H9 (cell line): ENCODE results near the gene MBOAT2. TPM values are rescaled to one million over a fixed set of nuclear protein-coding genes. Genes with fewer than 3 reads are reported as not detected.
A peak's percentile ranks its signal among the peaks of the same experiment; 100 is the strongest.

Experiments used
- DNase-seq: peaks from one replicate; pipeline ENCODE4 v3.0.0-alpha.2; 2017
- H2AFZ ChIP-seq: one replicate; pipeline ENCODE4 v1.6.1; 2013; ENCODE audit warnings: mild to moderate bottlenecking, low read length, control low read depth, moderate library complexity
- H2AK5ac ChIP-seq: 2 replicates; pipeline ENCODE4 v1.6.1; 2013; ENCODE audit warnings: low read length, control low read depth, mixed read lengths; ENCODE audit not compliant: insufficient read length
- H2BK120ac ChIP-seq: one replicate; pipeline ENCODE4 v1.6.1; 2013; ENCODE audit warnings: low read depth, mild to moderate bottlenecking, low read length, control low read depth, inconsistent platforms; ENCODE audit not compliant: poor library complexity, severe bottlenecking
- H2BK12ac ChIP-seq: 2 replicates; pipeline ENCODE4 v1.6.1; 2013; ENCODE audit warnings: low read length, control low read depth, mixed read lengths, low read depth; ENCODE audit not compliant: insufficient read length
- H2BK15ac ChIP-seq: 2 replicates; pipeline ENCODE4 v1.6.1; 2013; ENCODE audit warnings: low read depth, low read length, control low read depth
- H2BK20ac ChIP-seq: one replicate; pipeline ENCODE4 v1.6.1; 2013; ENCODE audit warnings: low read depth, mild to moderate bottlenecking, low read length, control low read depth, inconsistent platforms; ENCODE audit not compliant: poor library complexity, severe bottlenecking
- H2BK5ac ChIP-seq: 2 replicates; pipeline ENCODE4 v1.6.1; 2013; ENCODE audit warnings: low read length, control low read depth, mixed read lengths; ENCODE audit not compliant: insufficient read length
- H3K14ac ChIP-seq: 2 replicates; pipeline ENCODE4 v1.6.1; 2013; ENCODE audit warnings: low read length, control low read depth; ENCODE audit not compliant: insufficient read depth
- H3K18ac ChIP-seq: 2 replicates; pipeline ENCODE4 v1.6.1; 2013; ENCODE audit warnings: low read depth, mild to moderate bottlenecking, mixed read lengths, low read length, control low read depth; ENCODE audit not compliant: insufficient read length
- H3K23ac ChIP-seq: 2 replicates; pipeline ENCODE4 v1.6.1; 2013; ENCODE audit warnings: low read length, control low read depth, mixed read lengths, low read depth; ENCODE audit not compliant: insufficient read length
- H3K23me2 ChIP-seq: 2 replicates; pipeline ENCODE4 v1.6.1; 2013; ENCODE audit warnings: low read depth, mild to moderate bottlenecking, mixed read lengths, low read length, control low read depth; ENCODE audit not compliant: insufficient read length, poor library complexity, severe bottlenecking
- H3K27ac ChIP-seq: 2 replicates; pipeline ENCODE4 v1.5.1; 2013; ENCODE audit warnings: low read length, control low read depth, mixed read lengths, low read depth; ENCODE audit not compliant: insufficient read length
- H3K27me3 ChIP-seq: 2 replicates; pipeline ENCODE4 v1.6.1; 2013; ENCODE audit warnings: low read length, control low read depth, inconsistent platforms; ENCODE audit not compliant: insufficient read depth
- H3K4ac ChIP-seq: 2 replicates; pipeline ENCODE4 v1.6.1; 2013; ENCODE audit warnings: low read depth, mild to moderate bottlenecking, control low read depth, inconsistent platforms, low read length, moderate library complexity
- H3K4me1 ChIP-seq: 2 replicates; pipeline ENCODE4 v1.6.1; 2013; ENCODE audit warnings: low read length, control low read depth, inconsistent platforms; ENCODE audit not compliant: insufficient read depth
- H3K4me2 ChIP-seq: 2 replicates; pipeline ENCODE4 v1.6.1; 2013; ENCODE audit warnings: low read length, control low read depth, mixed read lengths; ENCODE audit not compliant: insufficient read length, insufficient read depth
- H3K56ac ChIP-seq: 2 replicates; pipeline ENCODE4 v1.6.1; 2013; ENCODE audit warnings: low read depth, mild to moderate bottlenecking, mixed read lengths, low read length, control low read depth; ENCODE audit not compliant: insufficient read length
- H3K79me1 ChIP-seq: 2 replicates; pipeline ENCODE4 v1.6.1; 2013; ENCODE audit warnings: low read depth, mild to moderate bottlenecking, moderate library complexity, low read length, control low read depth, inconsistent platforms; ENCODE audit not compliant: insufficient read depth, poor library complexity, severe bottlenecking
- H3K79me2 ChIP-seq: 2 replicates; pipeline ENCODE4 v1.6.1; 2013; ENCODE audit warnings: low read length, control low read depth, inconsistent platforms; ENCODE audit not compliant: insufficient read depth
- H3K9ac ChIP-seq: 2 replicates; pipeline ENCODE4 v1.6.1; 2013; ENCODE audit warnings: low read length, control low read depth, mixed read lengths; ENCODE audit not compliant: insufficient read length; ENCODE audit errors: extremely low read depth
- H3K9me3 ChIP-seq: one replicate; pipeline ENCODE4 v1.6.1; 2013; ENCODE audit warnings: low read depth, low read length, inconsistent platforms; ENCODE audit not compliant: control insufficient read depth
- H3T11ph ChIP-seq: one replicate; pipeline ENCODE4 v1.6.1; 2013; ENCODE audit warnings: mild to moderate bottlenecking, low read length, control low read depth, inconsistent platforms
- H4K20me1 ChIP-seq: one replicate; pipeline ENCODE4 v1.6.1; 2013; ENCODE audit not compliant: control insufficient read depth, insufficient read length, insufficient read depth
- H4K5ac ChIP-seq: 2 replicates; pipeline ENCODE4 v1.6.1; 2013; ENCODE audit warnings: low read depth, mild to moderate bottlenecking, mixed read lengths, low read length, control low read depth; ENCODE audit not compliant: insufficient read length
- H4K8ac ChIP-seq: replicated peaks from 2 replicates; pipeline ENCODE4 v1.6.1; 2013; ENCODE audit warnings: low read length, control low read depth, mixed read lengths, low read depth; ENCODE audit not compliant: insufficient read length
- H4K91ac ChIP-seq: 2 replicates; pipeline ENCODE4 v1.6.1; 2013; ENCODE audit warnings: low read depth, mild to moderate bottlenecking, moderate library complexity, mixed read lengths, low read length, control low read depth; ENCODE audit not compliant: insufficient read length
- H3K27ac Mint-ChIP-seq, 3 experiments: 2 replicates in 2 of 3; 3 replicates in 1 of 3; pipeline ENCODE4 v1.8.0; 2020 to 2021; ENCODE audit warnings: mixed read lengths in 3 of 3, mild to moderate bottlenecking in 1 of 3, moderate library complexity in 1 of 3
- H3K27me3 Mint-ChIP-seq: 2 replicates; pipeline ENCODE4 v1.8.0; 2021; ENCODE audit warnings: low read depth, mild to moderate bottlenecking, moderate library complexity, mixed read lengths
- H3K36me3 Mint-ChIP-seq, 3 experiments: 2 replicates in 2 of 3; 3 replicates in 1 of 3; pipeline ENCODE4 v1.8.0; 2020 to 2021; ENCODE audit warnings: low read depth in 3 of 3, mixed read lengths in 3 of 3; ENCODE audit not compliant: insufficient read depth in 1 of 3
- H3K4me1 Mint-ChIP-seq, 2 experiments: 2 replicates each; pipeline ENCODE4 v1.8.0; 2020; ENCODE audit warnings: mixed read lengths in 2 of 2
- H3K4me3 Mint-ChIP-seq, 2 experiments: 2 replicates in 1 of 2; 3 replicates in 1 of 2; pipeline ENCODE4 v1.8.0; 2020 to 2021; ENCODE audit warnings: mild to moderate bottlenecking in 2 of 2, mixed read lengths in 2 of 2, moderate library complexity in 1 of 2
- H3K9me3 Mint-ChIP-seq, 2 experiments: 2 replicates in 1 of 2; 3 replicates in 1 of 2; pipeline ENCODE4 v1.8.0; 2020; ENCODE audit warnings: mild to moderate bottlenecking in 2 of 2, mixed read lengths in 2 of 2, moderate library complexity in 1 of 2
- WGBS: extraction: QIAGEN DNeasy Blood & Tissue Kit; methylation state at CpG from one replicate; pipeline ENCODE4 v1.1.7; 2013; ENCODE audit warnings: missing lambda C conversion rate, low lambda C conversion rate, mixed read lengths; ENCODE audit not compliant: insufficient read length; ENCODE audit errors: extremely low coverage; 5-methylcytosine and 5-hydroxymethylcytosine counted together
- total RNA-seq: library from RNA; stranded (reverse); gene quantifications from 2 replicates; pipeline ENCODE4 v1.2.1, GENCODE V29; 2021
- TF ChIP-seq, protein P1 (sequence below): fragments of 200-600 bp; sonication (generic); conservative IDR thresholded peaks from 3 replicates; pipeline ENCODE4 v1.8.0; 2021; ENCODE audit warnings: antibody characterized with exemption, mild to moderate bottlenecking

MBOAT2 gene
- total RNA-seq, 1 experiment from 2014 or later: 20.2 TPM

GRCh38 chr2:9033385-9034168, 30.1 kb upstream of the MBOAT2 start:
- no peak overlapping the region for H3K4me2 ChIP-seq
- H2AFZ ChIP-seq: no peak overlapping the region
- no peak overlapping the region; a peak in 1 of 7 replicates for H3K27ac Mint-ChIP-seq

More at GRCh38 chr2:9033385-9034168, 30.1 kb upstream of the MBOAT2 start:
- no peak overlapping the region for H3K4me3 Mint-ChIP-seq
- Histone ChIP-seq H3K14ac (no peak overlapping the region), H3K23ac (no peak overlapping the region), H2BK15ac (no peak overlapping the region), H3K9me3 (peaks cover 8% of the 10 kb centered on the region), H3K56ac (no peak overlapping the region), H3K79me1 (no peaks in the 10 kb centered on the region), H2BK5ac (no peak overlapping the region), H4K8ac (no peak overlapping the region), H3K79me2 (no peaks in the 10 kb centered on the region), H4K5ac (no peak overlapping the region), H3K4me1 (peaks cover 5% of the 10 kb centered on the region; the same call in 1 of the 2 replicates), H2BK20ac (no peak overlapping the region), H3K9ac (no peak overlapping the region), H3K27me3 (no peaks in the 10 kb centered on the region), H3K4ac (no peak overlapping the region), H3K23me2 (no peaks in the 10 kb centered on the region), H3K18ac (no peak overlapping the region), H2BK120ac (no peak overlapping the region), H3K27ac (no peak overlapping the region), H2BK12ac (no peak overlapping the region), H4K91ac (no peak overlapping the region), H4K20me1 (no peaks in the 10 kb centered on the region), H2AK5ac (no peak overlapping the region), H3T11ph (no peak overlapping the region)
- H3K4me1 Mint-ChIP-seq: peaks cover 14 to 15% of the 10 kb centered on the region in 2 experiments
- H3K36me3 Mint-ChIP-seq: peaks cover 10 to 17% (median 14%) of the 10 kb centered on the region in 3 experiments
- DNase-seq: peak; percentile 41
- H3K27me3 Mint-ChIP-seq: peaks cover 2% of the 10 kb centered on the region
- peaks cover 20 to 22% of the 10 kb centered on the region in 2 experiments for H3K9me3 Mint-ChIP-seq
- WGBS: no CpG with 5 or more reads among the region's 7 CpGs
- TF ChIP-seq, protein P1, sequence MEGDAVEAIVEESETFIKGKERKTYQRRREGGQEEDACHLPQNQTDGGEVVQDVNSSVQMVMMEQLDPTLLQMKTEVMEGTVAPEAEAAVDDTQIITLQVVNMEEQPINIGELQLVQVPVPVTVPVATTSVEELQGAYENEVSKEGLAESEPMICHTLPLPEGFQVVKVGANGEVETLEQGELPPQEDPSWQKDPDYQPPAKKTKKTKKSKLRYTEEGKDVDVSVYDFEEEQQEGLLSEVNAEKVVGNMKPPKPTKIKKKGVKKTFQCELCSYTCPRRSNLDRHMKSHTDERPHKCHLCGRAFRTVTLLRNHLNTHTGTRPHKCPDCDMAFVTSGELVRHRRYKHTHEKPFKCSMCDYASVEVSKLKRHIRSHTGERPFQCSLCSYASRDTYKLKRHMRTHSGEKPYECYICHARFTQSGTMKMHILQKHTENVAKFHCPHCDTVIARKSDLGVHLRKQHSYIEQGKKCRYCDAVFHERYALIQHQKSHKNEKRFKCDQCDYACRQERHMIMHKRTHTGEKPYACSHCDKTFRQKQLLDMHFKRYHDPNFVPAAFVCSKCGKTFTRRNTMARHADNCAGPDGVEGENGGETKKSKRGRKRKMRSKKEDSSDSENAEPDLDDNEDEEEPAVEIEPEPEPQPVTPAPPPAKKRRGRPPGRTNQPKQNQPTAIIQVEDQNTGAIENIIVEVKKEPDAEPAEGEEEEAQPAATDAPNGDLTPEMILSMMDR: no peak
